Adipose tissue (tissue), 3 donors: Measurements from ENCODE around the gene ZNHIT2. TPM values are rescaled to one million over a fixed set of nuclear protein-coding genes. Genes with fewer than 3 reads are reported as not detected.

Experiments
- polyA plus RNA-seq, 3 donors: library from polyadenylated mRNA; stranded (reverse); fragments of 200-250 nt; gene quantifications; one replicate each; pipeline ENCODE4 v1.2.3, GENCODE V29; 2013
- donor health status: healthy with polysubstance abuse.
- donor health status: Bipolar disorder and iron deficiency.
- donor health status: healthy.

Gene ZNHIT2
- polyA plus RNA-seq, 3 donors = 5.1 to 15.1 (median 12.3) TPM

Other genes starting within 250 kb of the ZNHIT2 start
- gene EHD1, start 239.1 kb downstream of the ZNHIT2 start, polyA plus RNA-seq = 10 to 100 TPM; 10.3 to 68.5 (median 22.9) TPM
- gene ATG2A, start 200.5 kb downstream of the ZNHIT2 start, polyA plus RNA-seq = 10 to 100 TPM; 12.4 to 14.7 (median 14.5) TPM
- gene PPP2R5B, start 193.0 kb downstream of the ZNHIT2 start, polyA plus RNA-seq = 10 to 100 TPM in 2 of 3 donors, 1 to 10 TPM in 1; 10.0 to 17.9 (median 13.0) TPM
- 1 to 10 TPM in 1 of 3 donors, not detected in 2; 3.6 TPM for gene GPHA2, start 181.8 kb downstream of the ZNHIT2 start, polyA plus RNA-seq
- under 1 TPM in 1 of 3 donors, not detected in 2; 0.08 TPM for gene MAJIN, start 145.6 kb downstream of the ZNHIT2 start, polyA plus RNA-seq
- gene BATF2, start 120.7 kb downstream of the ZNHIT2 start, polyA plus RNA-seq = 1 to 10 TPM; 1.2 to 7.4 (median 5.5) TPM
- gene ARL2, start 103.5 kb downstream of the ZNHIT2 start, polyA plus RNA-seq = 100 to 1,000 TPM in 2 of 3 donors, 10 to 100 TPM in 1; 57.9 to 226 (median 169) TPM
- gene SNX15, start 90.3 kb downstream of the ZNHIT2 start, polyA plus RNA-seq = 10 to 100 TPM; 14.3 to 27.7 (median 25.3) TPM
- gene SAC3D1, start 76.5 kb downstream of the ZNHIT2 start, polyA plus RNA-seq = 10 to 100 TPM in 1 of 3 donors, 1 to 10 TPM in 2; 7.8 to 10.7 (median 7.9) TPM
- 10 to 100 TPM in 2 of 3 donors, 1 to 10 TPM in 1; 3.1 to 28.8 (median 12.0) TPM for gene NAALADL1, start 59.1 kb downstream of the ZNHIT2 start, polyA plus RNA-seq
- 1 to 10 TPM in 1 of 3 donors, under 1 TPM in 2; 0.39 to 1.3 (median 0.52) TPM for gene CDCA5, start 33.7 kb downstream of the ZNHIT2 start, polyA plus RNA-seq
- gene ZFPL1, start 33.5 kb downstream of the ZNHIT2 start, polyA plus RNA-seq = 10 to 100 TPM; 29.7 to 40.9 (median 35.5) TPM
- gene VPS51, start 21.5 kb downstream of the ZNHIT2 start, polyA plus RNA-seq = 100 to 1,000 TPM; 109 to 192 (median 128) TPM
- 100 to 1,000 TPM in 1 of 3 donors, 10 to 100 TPM in 2; 25.3 to 151 (median 78.4) TPM for gene TM7SF2, start 5.8 kb downstream of the ZNHIT2 start, polyA plus RNA-seq
- 1,000 to 10,000 TPM in 1 of 3 donors, 100 to 1,000 TPM in 2; 732 to 1,153 (median 967) TPM for gene FAU, start 4.4 kb upstream of the ZNHIT2 start, polyA plus RNA-seq
- 10 to 100 TPM; 22.3 to 32.5 (median 30.9) TPM for gene MRPL49, start 4.6 kb upstream of the ZNHIT2 start, polyA plus RNA-seq
- 10 to 100 TPM; 17.0 to 43.7 (median 31.3) TPM for gene SYVN1, start 16.8 kb upstream of the ZNHIT2 start, polyA plus RNA-seq
- gene SPDYC, start 52.5 kb upstream of the ZNHIT2 start, polyA plus RNA-seq = not detected
- gene CAPN1, start 64.2 kb upstream of the ZNHIT2 start, polyA plus RNA-seq = 10 to 100 TPM; 54.6 to 82.1 (median 75.0) TPM
- gene POLA2, start 144.3 kb upstream of the ZNHIT2 start, polyA plus RNA-seq = 1 to 10 TPM; 2.3 to 5.4 (median 3.0) TPM
- 10 to 100 TPM in 2 of 3 donors, 1 to 10 TPM in 1; 5.4 to 82.5 (median 50.2) TPM for gene CDC42EP2, start 197.2 kb upstream of the ZNHIT2 start, polyA plus RNA-seq
- gene DPF2, start 216.2 kb upstream of the ZNHIT2 start, polyA plus RNA-seq = 10 to 100 TPM; 15.7 to 25.3 (median 20.2) TPM
- under 1 TPM; 0.04 to 0.45 (median 0.08) TPM for gene TIGD3, start 237.1 kb upstream of the ZNHIT2 start, polyA plus RNA-seq